GM12872 (cell line): ENCODE measurements around the gene TNNT1.

Experiments used
- CTCF ChIP-seq: IDR thresholded peaks from 3 replicates; pipeline ENCODE4 v1.5.1; 2011; ENCODE audit warnings: low read depth, mild to moderate bottlenecking, low read length, moderate library complexity; ENCODE audit not compliant: insufficient read depth

The TNNT1 gene

GRCh38 chr19:55157064-55157908 is 8.3 kb upstream of the TNNT1 start, which contains the start of gene TNNI3:
TNNI3 (minus strand) TSS chr19:55157732; CDS start chr19:55157589, 143 bp downstream.
- TF ChIP-seq CTCF = no peak

- no peak for TF ChIP-seq CTCF
Measured at GRCh38 chr19:55156202-55157063, 7.4 kb upstream of the TNNT1 start.

GRCh38 chr19:55153652-55154264 is 4.8 kb upstream of the TNNT1 start:
- no peak for TF ChIP-seq CTCF

- TF ChIP-seq CTCF = no peak
Measured at GRCh38 chr19:55152017-55152416, 3.0 kb upstream of the TNNT1 start.

- no peak for TF ChIP-seq CTCF
Measured at GRCh38 chr19:55147545-55148251, 1.3 kb downstream of the TNNT1 start.

- TF ChIP-seq CTCF = no peak
Measured at GRCh38 chr19:55146705-55147273, 2.2 kb downstream of the TNNT1 start.
